GM19240 (cell line): Measurements from ENCODE around the gene NBAS.

Experiments used
- DNase-seq: peaks from one replicate; pipeline ENCODE4 v3.0.0; 2011; ENCODE audit warnings: low spot score; ENCODE audit not compliant: insufficient read length

Gene NBAS

GRCh38 chr2:15141211-15141610 lies 419.9 kb downstream of the NBAS start:
- DNase-seq, result no peak

- no peak for DNase-seq
Observed at GRCh38 chr2:15136639-15137038, 424.5 kb downstream of the NBAS start.

DNA sequence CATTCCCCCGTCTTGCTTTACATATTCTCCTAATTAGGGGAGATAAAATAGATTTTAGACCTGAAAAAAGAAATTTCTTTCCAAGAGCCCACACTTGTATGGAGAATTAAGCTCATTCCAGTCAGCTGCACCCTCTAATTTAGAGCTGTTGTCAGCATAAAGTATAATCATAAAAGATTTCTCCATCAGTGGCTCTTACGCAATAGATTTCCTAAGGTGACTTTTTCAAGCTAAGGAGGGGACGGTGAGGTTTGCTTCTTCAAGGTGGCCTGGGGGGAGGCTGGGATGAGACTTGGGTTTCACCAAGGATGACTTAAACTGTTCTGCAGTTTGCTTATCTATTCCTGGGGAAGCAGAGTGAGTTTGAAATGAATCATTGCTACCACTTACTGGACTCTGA lies 426.2 kb downstream of the NBAS start:
- no peak for DNase-seq

DNA sequence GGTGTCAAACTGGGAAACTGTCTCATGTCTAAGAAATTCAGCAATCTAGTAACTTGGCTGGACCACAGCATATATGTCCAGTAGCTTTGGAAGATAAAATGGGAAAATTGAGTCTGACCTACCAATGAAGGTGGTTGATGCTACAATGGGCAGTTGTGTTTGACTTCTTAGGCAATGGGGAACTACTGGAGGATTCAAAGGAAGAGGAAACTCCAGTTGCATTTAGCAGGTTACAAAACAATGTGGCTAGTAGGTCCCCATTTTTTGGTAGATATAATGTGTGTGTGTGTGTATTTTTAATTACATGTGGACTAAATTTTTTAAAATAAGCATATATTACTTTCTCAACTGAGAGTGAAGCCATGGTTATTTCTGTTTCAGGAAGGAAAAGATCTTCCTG lies 427.7 kb downstream of the NBAS start:
- no peak for DNase-seq

GRCh38 chr2:15128846-15129245 lies 432.3 kb downstream of the NBAS start:
- no peak for DNase-seq

DNA sequence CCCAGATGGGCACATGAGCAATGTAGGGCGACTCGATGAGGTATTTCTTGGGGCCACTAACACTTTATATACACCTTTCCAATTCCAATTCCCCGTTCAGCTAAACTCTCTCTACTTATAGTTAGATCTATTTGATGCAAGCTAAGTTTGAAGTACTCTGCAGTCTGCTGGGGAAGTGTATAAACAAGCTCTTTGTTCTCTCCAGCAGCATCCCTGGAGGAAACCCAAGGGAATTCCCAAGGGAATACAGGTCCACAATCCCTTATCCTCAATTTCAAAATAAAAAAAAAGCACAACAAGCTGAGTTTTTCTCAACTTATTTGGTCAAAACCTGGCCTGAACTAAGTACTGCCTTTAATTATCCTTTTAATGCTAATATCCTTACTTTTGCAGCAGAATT lies 433.3 kb downstream of the NBAS start:
- DNase-seq, result no peak

DNA sequence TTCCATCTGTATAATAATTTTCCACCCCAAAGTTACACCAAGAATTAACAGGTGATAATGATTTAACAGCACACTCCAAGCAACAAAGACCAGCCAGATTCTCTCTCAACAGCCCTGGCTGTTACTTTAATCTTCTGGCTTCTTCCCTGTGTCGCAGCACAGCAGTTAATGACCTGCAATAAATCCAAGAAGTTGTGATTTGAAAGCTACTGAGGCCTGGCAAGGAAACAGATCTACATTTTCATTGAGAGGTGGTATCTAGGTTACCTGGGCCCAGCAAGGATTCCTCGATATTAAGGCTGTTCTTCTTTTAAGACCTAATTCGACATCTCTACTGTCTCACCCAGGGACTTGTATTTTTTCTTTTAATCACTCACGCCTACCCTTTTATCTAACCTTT lies 433.8 kb downstream of the NBAS start:
- DNase-seq, result no peak

DNA sequence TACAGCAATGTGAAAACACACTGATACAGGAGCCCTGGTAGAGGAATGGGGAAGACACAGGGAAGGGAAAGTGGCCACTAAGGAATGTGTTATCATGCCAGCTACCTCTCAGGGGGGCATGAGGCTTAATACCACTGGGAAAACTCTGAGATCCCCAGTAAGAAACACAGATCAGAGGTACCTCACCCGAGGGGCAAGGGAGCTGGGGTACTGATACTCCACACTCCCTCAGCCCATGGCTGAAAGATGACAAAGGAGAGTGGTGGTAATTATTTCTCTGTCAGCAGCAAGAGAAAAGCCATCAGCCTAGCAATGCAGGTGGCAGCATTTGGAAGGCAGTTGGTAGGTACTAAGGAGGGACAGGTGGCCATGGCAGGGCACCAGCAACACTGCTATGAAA lies 434.8 kb downstream of the NBAS start:
- no peak for DNase-seq

DNA sequence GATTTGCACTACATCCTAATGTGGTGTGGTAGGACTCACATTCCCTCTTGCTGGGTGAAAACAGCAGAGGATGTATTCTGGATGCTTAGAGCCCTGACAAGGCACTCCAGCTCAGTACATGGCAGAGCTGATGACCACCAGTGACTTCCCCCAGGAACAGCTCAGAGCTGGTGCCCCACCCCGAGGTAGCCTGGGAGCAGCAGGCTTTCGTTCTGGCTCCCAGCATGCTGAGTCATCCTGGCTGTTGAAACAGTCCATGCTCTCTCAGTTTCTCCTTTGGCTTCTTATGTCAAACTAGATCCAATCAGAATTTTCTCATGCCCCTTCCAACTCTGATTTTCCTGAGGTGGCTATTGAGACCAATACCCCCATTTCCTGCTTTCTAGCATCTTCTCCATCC lies 438.2 kb downstream of the NBAS start:
- no peak for DNase-seq

GRCh38 chr2:15120631-15121030 lies 440.5 kb downstream of the NBAS start:
- DNase-seq, result no peak

GRCh38 chr2:15119722-15120175 lies 441.4 kb downstream of the NBAS start:
- no peak for DNase-seq

DNA sequence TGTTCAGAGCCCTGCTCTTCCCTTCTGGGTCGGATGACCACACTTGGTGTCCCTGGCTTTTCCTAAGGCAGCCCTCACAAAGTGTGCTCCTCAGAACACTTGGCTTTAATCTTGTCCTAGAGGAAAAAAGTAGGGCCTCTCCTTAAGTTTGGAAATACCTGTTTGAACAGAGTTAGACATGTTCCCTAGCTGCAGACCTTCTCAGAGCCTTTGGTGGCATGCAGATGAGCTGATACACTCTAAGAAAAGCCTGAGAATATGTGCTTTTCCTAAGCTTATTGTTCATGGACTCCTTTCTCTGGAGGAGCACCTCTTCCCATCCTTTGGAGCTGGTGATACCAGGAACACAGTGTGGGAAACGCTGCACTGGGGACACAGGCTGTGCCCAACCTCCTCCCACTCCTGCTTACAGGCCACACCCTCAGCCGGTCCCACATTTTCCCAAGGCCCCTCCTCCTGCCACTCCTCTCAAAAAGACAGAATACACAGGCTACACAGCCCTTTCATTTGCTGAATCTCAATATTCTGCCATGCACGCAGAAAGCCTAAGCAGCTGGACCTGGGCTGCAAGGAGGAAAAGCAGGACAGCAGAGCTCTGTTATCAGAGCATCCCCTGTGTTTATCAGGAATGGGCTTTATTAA lies 443.6 kb downstream of the NBAS start:
- DNase-seq, result no peak
